Measurements from ENCODE around the gene DET1.

GRCh38 chr15:88469321-88469720 is 77.2 kb downstream of the DET1 start:
- TF ChIP-seq EZH2phosphoT487 (IDR thresholded peaks at IDR 0.05; ENCODE audit: low read depth) (no peak), CTCF (IDR thresholded peaks at IDR 0.05; ENCODE audit: low read depth, low read length) (no peak)
